Measurements from ENCODE around the gene TMEM37.

The TMEM37 gene

GRCh38 chr2:119424284-119425118, 7.2 kb upstream of the TMEM37 start:
- H3K4me3 ChIP-seq (ENCODE audit: low read depth, low read length), result no peak overlapping the region
- no peak for TF ChIP-seq CTCF (IDR thresholded peaks at IDR 0.05; ENCODE audit: borderline replicate concordance, insufficient read depth, low read depth, low read length)

- no peak for TF ChIP-seq CTCF (IDR thresholded peaks at IDR 0.05; ENCODE audit: borderline replicate concordance, insufficient read depth, low read depth, low read length)
- no peak overlapping the region for H3K4me3 ChIP-seq (ENCODE audit: low read depth, low read length)
Observed at GRCh38 chr2:119425119-119425405, 6.6 kb upstream of the TMEM37 start.

GRCh38 chr2:119425620-119426395, 5.8 kb upstream of the TMEM37 start:
- TF ChIP-seq CTCF (IDR thresholded peaks at IDR 0.05; ENCODE audit: borderline replicate concordance, insufficient read depth, low read depth, low read length), result no peak
- no peak overlapping the region for H3K4me3 ChIP-seq (ENCODE audit: low read depth, low read length)

- no peak for TF ChIP-seq CTCF (IDR thresholded peaks at IDR 0.05; ENCODE audit: borderline replicate concordance, insufficient read depth, low read depth, low read length)
- H3K4me3 ChIP-seq (ENCODE audit: low read depth, low read length), result no peak overlapping the region
Observed at GRCh38 chr2:119426396-119426675, 5.3 kb upstream of the TMEM37 start.

- no peak for TF ChIP-seq CTCF (IDR thresholded peaks at IDR 0.05; ENCODE audit: borderline replicate concordance, insufficient read depth, low read depth, low read length)
- no peak overlapping the region for H3K4me3 ChIP-seq (ENCODE audit: low read depth, low read length)
Observed at GRCh38 chr2:119426801-119427395, 4.8 kb upstream of the TMEM37 start.

GRCh38 chr2:119427756-119428155, 3.9 kb upstream of the TMEM37 start:
- no peak overlapping the region for H3K4me3 ChIP-seq (ENCODE audit: low read depth, low read length)
- TF ChIP-seq CTCF (IDR thresholded peaks at IDR 0.05; ENCODE audit: borderline replicate concordance, insufficient read depth, low read depth, low read length), result no peak

All from GM12875 (cell line).